Activated CD4-positive, CD25-positive, alpha-beta regulatory T cell treated with anti-CD3 and anti-CD28 coated beads, Interleukin-2, amount 50 U/mL, for 72 hours (primary cell): Measurements from ENCODE around the gene MARCHF9.

Experiments
- DNase-seq: peaks from one replicate; pipeline ENCODE4 v3.0.0; 2021

Gene MARCHF9

DNA sequence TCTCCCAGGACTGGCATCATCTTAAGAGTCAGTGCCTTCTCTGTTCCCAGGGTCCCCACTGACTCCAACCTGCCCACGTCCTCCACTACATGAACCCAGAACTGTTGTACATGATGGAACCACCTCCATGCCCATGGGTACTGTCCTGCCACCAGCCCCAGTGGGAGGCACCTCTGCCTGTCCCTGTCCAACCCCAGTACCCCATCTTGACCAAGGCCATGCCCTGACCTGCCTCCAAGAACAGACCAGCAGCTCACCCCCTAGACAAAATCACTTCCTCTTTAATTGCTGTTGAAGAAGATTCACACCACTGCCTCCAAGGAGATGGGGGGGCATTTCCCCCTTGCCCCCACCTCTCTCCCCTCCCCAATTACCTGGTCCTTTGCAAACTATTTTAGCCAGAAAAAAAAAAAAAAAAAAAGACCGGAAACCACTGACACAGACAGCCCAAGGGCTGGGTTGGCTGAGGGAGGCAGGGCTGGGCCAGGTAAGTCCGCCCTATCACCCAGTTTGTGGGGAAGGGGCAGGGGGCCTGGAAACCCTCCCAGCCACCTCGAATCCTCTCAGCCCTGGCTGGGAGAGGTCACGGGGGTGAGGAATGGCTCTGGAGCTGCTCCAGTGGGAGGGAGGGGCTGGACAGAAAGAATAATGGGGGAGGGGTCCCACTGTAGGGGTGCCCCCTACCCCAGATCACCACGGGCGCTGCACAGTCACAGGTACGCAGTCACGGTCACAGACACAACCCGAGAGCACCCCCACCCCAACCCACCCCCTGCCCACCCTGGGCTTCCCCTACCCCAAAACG is 29.8 kb upstream of the MARCHF9 start:
- DNase-seq = no peak

DNA sequence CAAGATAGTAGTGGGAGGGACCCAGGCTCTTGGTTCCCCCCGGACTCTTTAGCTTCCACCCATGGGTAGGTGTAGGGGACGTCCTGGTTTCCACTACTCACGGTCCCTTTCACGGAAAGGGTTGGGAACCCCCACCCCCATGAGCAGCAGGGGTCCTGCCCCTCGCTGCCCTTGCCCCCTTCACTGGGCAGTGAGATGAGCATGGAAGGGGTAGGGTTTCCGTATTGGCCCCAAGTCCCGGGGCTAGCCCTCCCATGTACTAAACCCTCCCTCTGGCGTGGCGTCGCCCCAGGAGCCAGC is 29.1 kb upstream of the MARCHF9 start:
- DNase-seq = no peak

DNA sequence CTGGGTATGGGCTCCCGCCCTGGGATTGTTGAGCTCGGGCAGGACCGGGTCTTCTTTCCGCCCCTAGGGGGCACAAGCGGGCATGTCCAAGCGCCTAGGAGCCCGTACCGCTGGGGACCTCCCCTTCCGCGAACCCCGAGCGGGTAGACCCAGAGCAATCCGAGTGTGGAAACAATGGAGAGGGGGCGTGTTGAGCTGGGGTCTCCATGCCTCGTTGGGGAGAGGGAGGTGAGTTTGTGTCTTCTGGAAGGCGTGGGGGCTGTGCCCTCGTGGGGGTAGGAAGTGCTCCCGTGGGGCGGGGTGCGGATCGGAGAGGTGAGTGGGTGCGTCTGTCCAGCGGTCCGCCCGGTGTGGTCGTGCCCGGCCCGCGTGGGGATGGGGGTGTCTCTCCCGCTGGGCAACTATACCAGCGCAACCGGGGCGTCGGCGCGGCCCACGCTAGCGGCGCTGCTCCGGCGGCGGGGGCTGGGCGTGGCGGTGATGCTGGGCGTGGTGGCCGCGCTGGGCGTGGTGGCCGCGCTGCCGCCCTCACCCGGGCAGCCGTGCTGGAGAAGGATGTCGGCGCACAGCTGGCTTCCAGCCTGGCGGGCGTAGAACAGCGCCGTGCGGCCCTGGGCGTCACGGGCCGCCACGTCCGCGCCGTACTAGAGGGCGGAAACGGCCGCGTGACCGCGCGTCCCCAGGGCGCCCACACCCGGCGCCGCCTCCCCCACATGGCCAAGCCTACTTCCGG is 28.6 kb upstream of the MARCHF9 start:
- no peak for DNase-seq

DNA sequence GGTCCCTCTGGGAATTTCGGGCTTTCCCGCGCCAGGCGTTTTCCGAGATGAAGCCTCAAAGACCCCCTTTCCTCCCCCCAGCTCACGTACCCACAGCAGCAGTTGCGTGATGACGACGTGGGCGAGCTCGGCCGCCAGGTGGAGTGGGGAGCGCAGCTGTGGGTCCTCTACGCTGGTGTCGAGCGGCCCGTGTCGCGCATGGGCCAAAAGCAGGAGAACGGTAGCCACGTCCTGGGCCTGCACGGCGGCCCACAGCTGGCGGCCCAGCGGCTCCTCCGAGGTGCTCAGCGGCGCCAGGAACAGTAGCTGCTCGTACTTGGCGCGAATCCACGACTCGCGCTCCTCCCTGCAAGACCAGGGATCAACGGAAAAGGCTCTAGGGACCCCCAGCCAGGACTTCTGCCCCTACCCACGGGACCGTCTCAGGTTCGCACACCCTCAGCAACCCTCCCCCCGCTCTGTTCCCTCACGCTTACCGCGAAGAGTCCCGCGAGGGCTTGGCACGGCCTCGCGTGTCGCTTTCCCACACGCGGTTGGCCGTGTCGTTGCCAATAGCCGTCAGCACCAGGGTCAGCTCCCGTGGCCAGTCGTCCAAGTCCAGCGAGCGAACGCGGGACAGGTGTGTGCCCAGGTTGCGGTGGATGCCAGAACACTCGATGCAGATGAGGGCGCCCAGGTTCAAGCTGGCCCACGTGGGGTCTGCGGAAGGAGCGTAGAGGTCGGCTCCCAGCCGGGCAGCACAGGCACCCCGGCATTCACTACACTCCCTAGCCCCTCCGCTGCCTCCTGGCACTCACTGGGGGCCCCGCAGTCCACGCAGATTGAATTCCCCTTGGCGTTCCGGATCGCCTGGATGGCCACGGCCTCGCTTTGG is 27.8 kb upstream of the MARCHF9 start:
- DNase-seq = peak; percentile 30

DNA sequence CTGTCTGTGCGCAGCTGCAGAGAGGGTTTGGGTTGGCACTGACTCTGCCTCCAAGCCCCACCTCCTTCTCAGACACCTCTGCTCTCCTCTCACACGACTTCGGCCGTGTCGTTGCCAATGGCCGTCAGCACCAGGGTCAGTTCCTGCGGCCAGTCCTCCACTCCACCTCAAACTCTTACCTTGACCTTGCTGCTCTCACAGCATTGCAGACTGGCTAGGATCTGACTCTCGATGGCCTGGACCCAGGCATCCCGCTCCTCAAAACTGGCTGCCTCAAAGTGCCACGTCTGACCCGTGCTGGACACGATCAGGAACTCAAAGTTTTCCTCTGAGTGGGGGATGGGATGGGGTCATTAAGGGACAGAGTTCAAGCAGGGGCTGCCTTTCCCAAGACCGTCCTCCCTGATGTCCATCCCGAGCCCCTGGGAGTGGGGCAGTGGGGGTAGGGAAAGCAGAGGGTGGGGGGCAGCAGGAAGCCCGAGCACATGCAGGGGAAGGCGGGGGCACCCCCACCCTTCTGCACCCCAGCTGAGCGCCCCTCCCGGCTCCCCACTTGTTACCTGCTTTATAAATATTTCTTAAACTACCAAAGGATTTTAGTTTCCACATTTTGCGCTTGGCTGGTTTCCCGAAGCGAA is 27.0 kb upstream of the MARCHF9 start:
- peak; percentile 23 for DNase-seq

DNA sequence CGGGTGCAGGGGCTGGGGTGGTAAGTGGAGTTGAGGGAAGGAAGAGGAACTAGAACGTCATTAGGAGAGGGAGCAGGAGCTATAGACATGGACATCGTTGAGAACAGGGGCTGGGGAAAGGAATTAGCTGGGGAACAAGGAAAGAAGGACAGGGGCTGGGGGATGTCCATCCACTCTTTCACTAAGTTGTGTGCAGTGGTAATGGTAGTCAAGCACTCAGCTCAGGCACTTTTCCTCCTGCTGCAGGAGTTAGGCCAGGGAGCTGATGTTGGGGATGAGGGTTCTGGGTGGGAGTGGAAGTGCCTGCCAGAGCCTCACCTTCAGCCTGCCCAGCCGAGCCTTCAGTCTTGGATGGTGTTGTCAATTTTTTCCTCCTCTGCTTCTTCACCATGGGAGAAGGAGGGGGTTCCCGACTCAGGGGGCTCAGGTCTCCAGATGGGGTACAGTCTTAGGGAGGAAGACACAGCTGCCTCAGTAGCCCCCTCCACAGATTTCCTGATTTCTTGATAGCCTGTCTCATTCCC is 25.5 kb upstream of the MARCHF9 start:
- no peak for DNase-seq

DNA sequence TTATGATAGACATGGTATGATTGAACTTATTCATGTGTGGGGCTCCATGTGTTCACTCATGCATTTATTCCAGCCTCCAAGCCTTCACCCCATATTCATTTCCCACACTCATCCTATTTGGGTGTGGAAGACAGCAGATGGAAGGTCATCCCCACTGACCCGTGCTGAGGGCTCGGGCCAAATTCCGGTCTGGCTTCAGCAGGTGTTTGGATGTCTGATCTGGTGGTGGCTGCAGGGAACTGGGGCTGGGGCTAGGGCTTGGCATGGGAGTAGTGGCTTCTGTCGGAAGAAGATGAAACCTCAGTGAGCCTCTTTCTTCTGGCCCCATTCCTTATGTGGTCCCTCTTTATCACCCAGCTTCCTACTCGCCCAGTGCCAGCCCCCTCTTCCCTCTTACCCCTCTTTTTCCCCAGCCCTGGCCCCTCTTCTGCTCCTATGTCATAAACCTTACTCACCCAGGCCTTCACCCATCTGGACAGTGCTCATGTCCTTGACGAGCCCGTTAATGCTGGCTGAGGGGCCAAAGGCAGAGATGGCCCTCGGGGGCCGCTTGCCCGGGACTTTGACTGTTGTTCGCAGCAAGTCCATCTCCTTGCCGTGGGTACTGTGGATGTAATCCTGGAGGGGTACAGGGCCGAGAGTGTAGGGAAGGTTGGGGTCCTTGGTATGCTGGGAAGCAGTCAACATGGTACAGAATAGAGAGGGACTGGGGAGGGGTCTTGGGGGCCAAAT is 24.4 kb upstream of the MARCHF9 start:
- no peak for DNase-seq

DNA sequence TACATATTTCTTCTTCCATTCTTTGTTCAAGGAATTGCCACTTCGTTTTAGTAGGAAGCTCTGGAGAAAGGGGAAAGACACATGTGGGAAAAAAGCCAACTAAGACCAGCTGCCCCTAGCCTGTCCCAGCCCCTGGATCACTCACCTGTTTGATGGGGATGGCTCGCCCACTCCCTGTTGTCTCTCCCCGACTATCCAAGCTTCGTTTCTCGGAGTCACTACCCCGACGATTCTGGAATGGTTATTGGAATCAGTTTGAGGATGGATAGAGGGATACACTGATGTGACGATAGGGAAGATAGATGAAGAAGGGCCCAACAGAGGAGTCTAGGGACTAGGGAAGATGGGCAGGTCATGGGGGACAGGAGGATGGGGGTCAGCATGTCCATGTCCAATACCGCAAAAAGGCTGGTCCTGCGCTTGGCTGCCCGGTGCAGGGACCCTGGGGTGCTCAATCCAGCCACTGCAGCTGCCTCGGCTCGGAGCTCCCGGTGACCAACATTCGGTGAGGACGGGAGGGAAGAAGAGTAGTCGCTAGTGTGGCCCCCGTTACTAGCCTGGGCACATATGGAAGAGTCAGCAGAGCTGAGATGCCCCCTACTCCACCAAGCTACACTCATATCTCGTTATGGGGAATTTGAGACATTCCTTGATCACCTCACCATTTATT is 23.4 kb upstream of the MARCHF9 start:
- DNase-seq = no peak

DNA sequence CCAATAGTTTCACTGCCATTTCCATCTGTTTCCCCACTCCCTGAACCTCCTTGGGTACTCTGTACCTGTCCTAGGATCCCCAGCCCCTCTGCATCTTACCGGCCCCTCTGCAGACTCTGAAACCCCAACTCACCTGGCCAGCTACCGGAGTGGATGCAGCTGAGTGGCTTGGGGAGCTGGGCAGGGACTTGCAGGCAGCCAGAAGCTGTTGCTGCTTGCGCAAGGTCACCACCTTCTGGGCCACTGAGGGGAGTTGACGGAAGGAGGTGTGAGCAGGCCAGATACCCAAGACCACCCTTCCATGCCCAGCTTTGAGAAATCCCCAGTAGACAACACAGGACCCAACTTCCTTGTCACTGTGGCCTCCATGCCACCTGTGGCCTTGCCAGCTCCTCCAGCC is 22.6 kb upstream of the MARCHF9 start:
- DNase-seq = no peak

DNA sequence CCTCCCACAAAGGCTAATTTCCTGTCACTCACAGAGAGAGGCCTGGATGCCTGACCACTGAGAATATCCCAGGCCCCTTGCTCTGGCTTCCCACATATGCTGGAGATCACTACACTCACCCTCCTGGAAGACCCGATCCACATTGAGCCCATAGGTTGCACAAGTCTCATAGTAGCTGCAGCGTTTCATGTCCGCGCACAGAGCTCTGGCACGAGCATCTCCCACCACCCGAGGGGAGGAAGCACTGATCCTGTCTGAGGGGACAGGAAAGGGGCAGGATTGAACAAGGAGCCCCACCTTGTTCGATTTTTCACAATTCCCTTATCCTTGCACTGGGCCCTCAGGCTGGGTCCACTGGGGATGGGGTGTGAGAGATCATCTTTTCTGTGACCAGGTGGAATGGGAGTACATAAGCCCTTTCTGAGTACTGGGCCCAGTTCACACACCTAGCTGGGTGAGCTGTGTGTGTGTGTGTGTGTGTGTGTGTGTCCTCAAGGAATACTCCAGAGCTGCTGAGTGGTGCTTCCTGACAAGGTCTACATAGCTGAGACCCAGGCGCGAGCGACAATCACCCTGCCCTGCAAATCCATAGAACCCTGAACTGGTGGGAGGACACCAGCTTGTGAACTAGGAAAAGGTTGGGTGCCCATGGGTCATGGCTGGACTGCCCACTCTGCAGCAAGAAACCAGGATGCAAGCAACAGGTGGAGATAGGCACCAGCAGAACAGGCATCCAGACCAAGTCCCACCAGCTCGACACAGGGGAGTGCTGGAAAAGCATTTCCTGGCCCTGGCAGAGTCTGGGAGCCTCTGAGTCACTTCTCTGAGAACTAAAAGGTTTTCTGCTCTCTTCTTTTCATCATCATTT is 21.9 kb upstream of the MARCHF9 start:
- no peak for DNase-seq

DNA sequence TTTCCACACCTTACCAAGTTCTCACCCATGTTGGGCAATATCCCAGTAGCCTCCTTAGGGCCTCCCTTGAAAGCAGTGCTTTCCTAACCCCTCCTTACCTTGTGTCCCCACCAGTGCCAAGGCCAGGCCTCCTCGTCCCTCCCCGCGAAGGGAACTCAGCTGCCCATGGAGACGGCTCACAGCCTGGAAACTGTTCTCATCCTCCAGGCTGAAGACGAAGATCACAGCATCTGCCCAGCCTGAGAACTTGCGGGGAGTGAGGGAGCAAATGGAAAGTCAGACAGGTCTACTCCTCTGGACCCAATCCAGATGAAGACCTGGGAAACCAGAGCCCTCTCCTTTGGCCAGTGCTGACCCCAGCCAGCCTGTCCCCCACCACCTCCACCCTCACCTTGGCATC is 21.0 kb upstream of the MARCHF9 start:
- DNase-seq = no peak

DNA sequence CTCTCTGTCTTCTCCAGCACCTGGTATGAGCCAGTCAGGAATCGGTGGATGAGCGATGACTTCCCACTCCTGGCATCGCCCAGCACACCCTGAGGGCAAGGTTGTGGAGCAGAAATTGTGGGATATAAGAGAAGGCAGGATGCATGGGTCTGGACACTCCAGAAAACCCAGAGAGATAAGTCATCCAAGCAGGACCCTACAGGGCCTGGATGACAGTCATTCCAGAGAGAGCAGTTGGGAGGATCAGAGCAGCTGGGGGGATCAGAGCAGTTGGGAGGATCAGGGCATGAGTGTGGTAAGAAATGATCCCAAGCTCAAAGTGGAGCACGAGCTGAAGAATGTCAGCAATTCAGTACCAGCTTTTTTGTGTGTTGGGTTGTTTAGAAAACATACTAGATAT is 20.3 kb upstream of the MARCHF9 start:
- DNase-seq = no peak

DNA sequence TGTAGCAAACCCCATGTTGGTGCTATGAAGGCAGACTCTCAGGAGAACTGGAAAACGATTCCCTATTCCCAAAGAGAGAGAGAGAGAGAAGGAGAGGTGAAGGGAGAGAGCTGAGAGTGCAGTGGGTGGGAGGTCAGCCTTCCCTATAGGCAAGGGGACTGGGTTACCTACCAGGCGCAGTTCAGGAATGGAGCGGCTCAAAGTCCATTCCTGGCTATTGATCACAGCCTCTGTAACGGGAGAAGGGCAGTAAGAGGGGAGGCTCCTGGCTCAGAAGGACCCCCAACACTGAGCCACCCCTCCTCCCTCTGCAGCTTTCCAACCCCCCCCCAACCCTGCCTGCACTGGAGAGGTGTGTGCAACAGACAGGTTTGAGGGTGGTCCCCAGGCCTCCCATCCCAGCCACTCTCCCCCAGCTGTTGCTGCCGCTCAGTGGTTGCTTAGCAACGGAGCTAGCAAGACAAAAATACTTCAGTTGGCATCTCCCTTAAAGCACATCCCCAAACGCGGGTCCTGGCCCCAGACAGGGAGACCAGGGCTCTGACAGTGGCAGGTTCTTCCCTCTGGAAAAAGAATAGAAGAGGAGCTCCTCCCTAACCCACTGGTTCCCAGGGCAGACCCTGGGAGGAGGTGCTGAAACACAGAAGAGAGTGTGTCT is 19.6 kb upstream of the MARCHF9 start:
- DNase-seq = no peak

DNA sequence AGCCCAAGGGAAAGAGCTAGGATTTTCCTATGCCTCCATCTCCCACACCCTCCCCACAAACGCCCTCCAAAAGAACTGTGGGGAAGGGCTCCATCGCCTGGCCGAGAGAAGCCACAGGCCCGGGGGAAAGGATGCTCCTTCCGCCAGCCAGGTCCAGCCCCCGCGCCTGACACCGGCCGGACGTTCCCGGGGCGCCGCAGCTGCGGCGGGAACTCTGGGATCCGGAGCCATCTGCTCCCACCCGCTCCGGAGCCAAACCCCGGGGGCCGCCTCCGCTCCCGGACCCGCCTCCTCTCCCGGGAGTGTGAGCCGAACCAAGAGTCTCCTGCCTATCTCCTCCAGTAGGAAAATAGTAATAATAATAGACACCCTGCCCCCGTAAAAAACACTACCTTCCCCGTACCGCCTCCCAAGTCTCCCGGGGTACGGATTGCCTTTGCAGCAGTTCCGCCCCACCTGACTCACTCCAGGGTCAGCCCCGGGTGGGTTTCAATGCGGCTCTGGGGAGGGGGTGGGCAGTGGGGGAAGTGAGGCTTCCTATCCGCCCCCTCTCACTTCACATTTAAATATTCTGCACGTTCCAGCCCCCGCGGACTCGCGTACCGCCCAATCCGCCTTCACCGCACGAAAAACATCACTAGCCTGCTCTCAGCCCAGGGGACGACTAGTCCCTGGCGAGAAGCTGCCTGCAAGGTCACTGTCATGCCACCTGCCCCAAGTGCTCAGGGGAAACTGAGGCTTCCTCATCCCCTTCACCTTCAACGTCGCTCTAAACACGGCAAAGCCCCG is 18.8 kb upstream of the MARCHF9 start:
- DNase-seq = no peak

DNA sequence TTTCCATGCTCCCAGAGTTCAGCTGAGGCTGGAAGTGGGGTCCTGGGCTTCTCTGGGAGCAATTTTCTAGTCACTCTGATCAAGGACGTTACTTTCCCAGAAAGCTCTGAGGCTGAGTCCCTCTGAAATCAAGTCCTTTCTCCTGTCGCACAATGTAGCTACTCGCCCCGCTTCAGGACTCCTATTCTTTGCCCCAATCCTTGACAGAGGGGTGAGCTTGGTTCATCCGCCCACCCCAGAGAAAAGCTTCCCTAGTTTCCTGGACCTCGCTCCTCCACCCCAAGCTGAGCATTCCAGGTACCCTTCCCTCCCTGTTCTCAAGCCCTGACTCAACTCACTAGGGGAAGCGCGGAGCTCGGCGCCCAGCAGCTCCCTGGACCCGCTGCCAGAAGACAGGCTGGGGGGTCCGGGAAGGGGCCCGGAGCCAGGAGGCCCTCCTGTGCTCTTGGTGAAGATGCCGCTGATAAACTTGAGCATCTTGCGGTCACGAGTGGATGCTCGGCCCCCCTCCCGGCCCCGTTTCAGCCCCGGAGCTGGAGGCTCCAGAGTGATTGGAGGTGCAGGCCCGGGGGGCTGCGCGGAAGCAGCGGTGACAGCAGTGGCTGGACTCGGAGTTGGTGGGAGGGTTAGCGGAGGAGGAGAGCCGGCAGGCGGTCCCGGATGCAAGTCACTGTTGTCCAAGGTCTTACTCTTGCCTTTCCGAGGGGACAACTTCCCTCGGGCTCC is 18.0 kb upstream of the MARCHF9 start:
- no peak for DNase-seq

DNA sequence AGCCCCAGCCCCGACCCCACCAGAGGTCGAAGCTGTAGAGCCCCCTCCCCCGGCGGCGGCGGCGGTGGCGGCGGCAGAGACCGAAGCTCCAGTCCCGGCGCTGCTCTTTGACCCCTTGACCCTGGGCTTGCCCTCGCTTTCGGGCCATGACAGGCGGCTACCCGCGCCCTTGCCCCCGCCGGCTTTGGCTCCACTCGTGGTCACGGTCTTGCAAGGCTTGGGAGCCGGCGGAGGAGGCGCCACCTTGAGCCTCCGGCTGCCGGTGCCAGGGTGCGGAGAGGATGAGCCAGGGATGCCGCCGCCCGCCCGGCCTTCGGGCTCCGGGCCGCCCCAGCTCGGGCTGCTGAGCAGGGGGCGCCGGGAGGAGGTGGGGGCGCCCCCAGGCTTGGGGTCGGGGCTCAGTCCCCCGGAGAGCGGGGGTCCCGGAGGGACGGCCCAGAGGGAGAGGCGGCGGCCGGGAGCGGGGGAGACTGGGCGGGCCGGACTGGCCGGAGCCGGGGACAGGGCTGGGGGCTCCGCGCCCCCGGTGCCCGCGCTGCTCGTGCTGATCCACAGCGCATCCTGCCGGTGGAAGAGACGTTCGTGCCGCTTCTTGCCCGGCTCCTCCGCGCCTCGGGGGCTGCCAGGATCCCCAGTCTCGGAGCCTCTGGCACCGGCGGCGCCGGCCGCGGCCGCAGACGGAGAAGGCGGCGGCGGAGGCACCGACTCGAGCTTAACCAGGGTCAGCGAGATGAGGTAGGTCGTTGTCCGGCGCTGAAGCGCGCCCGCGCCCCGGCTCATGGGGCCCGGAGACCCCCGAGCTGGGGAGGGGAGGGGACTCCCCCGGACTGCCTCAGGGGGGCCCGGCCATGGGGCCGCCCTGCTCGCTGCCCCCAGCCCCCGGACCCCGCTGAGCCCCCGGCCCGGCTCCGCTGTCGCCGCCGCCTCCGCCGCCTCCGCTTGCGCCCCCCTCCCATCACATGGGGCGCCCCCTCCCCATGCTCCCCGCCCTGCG is 17.1 kb upstream of the MARCHF9 start:
- no peak for DNase-seq

DNA sequence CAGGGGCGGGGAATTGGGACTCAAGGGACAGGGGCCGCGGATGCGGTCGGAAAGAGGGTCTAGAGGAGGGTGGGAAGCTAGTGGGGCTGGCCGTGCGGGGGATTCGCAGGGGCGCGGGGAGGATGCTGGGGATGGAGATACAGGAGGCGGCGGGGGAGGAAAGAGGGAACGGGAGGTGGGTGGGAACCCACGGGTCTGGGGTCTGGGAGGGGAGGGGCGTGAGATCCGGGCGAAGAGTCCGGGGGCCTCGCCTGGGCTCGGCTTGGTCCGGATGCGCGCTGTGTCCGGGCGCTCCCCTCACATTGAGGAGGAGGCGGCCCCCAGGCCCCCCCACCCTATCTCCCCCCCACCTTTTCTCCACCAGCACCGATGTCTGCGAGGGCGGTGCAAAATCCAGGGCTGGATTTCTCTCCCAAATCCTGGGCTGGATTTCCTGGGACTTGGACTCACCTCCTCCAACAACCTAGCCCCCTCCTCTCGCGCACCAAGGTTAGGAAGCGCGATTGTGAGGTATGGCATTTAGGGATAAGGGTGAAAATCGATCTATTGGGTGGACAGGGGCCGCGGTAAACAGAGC is 16.2 kb upstream of the MARCHF9 start, which contains the start of gene AGAP2:
Gene AGAP2, minus strand, starts transcription at position 82 of the 577 bp plus-strand sequence. CDS start 496 bp downstream, outside the sequence.
- no peak for DNase-seq
